Activated naive CD8-positive, alpha-beta T cell treated with anti-CD3 and anti-CD28 coated beads, Interleukin-2, amount 10 ng/mL, durations not matched to agents 7 days and 5 days (primary cell): ENCODE data around the gene KLHL35. TPM values are rescaled to one million over a fixed set of nuclear protein-coding genes. Genes with fewer than 3 reads are reported as not detected.

Source experiments
- ATAC-seq: fragments of 150-1000 bp; cut with Tn5 transposase; one replicate; pipeline ENCODE4 v1.10.0; 2021; ENCODE audit warnings: low read depth, moderate library complexity
- POLR2A ChIA-PET: fragments of 350-600 bp; sonication (Branson Sonifier 250); formaldehyde crosslinking; loops from one replicate; lab custom pipeline; 2021; ENCODE audit warnings: antibody characterized with exemption; lab: Charles Lee
- DNase-seq: peaks from one replicate; pipeline ENCODE4 v3.0.0; 2021
- H3K27ac Mint-ChIP-seq: one replicate; pipeline ENCODE4 v1.8.0; 2022; ENCODE audit warnings: mild to moderate bottlenecking, mixed read lengths
- H3K27me3 Mint-ChIP-seq: one replicate; pipeline ENCODE4 v1.8.0; 2022; ENCODE audit warnings: mild to moderate bottlenecking, moderate library complexity, mixed read lengths
- H3K36me3 Mint-ChIP-seq: one replicate; pipeline ENCODE4 v1.8.0; 2021; ENCODE audit warnings: mild to moderate bottlenecking, mixed read lengths
- H3K4me1 Mint-ChIP-seq: one replicate; pipeline ENCODE4 v1.8.0; 2021; ENCODE audit warnings: mixed read lengths
- H3K4me3 Mint-ChIP-seq: one replicate; pipeline ENCODE4 v1.8.0; 2022; ENCODE audit warnings: mild to moderate bottlenecking, moderate library complexity, mixed read lengths
- H3K9me3 Mint-ChIP-seq: one replicate; pipeline ENCODE4 v1.8.0; 2021; ENCODE audit warnings: mixed read lengths
- total RNA-seq, 2 experiments: library from RNA; stranded (reverse); gene quantifications; one replicate each; pipeline ENCODE4 v1.2.3, GENCODE V29; 2021

The KLHL35 gene
- total RNA-seq, 2 experiments from 2014 or later: 0.55 to 0.65 TPM

DNA sequence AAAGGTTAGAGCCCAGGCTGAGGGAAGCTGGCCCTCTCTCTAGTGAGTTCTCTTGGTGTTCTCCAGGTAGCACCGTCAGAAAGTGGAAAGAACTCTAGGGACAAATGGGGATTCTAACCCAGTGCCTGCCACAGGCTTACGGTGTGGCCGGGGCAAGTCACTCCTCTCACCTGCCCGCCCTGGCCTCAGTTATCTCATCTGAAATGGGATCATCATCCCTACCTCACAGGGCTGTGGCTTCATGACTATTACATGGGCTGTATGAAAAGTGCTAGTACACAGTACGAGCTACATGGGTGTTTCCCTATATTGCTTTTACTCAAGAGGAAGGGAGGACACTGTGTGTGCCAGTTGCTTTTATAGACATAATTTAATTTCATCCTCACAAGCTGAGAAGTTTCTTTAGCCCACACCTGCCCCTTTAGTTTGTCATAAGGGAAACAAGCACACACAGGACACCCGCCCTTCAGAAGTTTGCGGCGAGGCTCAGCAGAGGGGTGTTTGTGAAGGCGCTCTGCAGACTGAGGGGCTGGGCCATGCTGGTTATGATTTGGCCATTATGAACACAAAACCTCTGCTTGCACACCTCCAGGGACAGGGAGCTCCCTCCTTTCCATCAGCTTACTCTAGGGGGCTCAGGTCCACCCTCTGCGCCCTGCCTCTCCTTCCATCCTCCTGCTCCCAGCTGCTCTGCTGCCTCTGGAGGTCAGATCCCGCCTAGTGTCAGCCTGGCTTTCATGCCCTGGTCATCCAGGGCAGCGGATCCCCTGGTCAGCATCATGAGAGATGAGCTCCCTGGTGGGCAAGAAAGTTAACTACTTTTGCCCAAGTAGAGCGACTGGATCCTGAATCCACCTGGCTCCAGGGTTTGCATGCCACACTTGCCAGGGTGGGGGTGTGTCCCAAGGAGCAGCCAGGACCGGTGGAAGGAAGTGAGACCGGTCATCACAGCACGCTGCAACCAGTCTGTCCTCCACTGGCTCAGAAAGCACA is 1.2 kb downstream of the KLHL35 start:
- H3K4me1 Mint-ChIP-seq: peaks cover 22% of the 10 kb centered on the region
- H3K9me3 Mint-ChIP-seq: peaks cover 7% of the 10 kb centered on the region
- peaks cover 3% of the 10 kb centered on the region for H3K36me3 Mint-ChIP-seq
- H3K27ac Mint-ChIP-seq: no peak overlapping the region
- POLR2A ChIA-PET: interaction anchor here (1.7 kb wide), 1 partner anchor 32 kb away, joined by 4 read pairs; no protein-coding TSS in a partner anchor
- H3K4me3 Mint-ChIP-seq: no peak overlapping the region
- DNase-seq: no peak
- no peak for ATAC-seq
- peaks cover 51% of the 10 kb centered on the region for H3K27me3 Mint-ChIP-seq

DNA sequence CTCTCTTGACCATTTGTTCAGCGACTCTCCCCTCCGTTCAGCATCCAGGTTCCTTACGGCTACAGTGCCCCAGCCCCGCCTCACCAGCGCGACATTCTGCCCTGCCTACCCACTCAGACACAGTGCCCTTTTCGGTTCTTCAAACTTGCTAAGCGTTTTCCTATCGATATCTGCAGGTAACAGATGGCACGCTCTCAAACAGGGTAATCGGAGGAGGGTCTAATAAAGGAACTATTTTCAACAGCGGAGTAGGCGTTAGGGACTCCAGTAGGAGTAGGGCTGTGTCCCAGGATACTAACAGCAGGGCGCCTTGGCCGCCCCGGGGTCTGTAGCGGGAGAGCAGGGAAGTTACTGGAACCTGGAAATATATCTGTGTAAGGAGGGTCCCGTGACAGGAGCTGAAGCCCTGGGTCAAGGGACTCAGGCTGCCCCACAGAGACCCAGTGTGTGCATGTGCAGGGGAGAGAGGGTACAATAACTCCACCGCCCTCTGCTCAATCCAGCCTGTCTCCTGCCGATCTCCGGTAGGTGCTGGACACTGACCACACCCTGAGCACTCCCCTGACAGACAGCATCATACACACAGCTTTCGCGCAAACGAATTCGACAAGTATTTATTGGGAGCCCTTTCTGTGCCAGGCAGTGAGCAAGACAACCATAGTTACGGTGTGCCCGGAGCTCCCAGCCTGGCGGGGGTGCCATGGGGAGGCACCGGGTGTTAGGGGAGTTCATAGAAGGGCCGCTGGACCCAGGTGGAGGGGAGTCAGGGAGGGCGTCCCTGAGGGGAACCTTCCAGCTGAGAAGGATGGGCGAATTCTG is 2.1 kb downstream of the KLHL35 start:
- Mint-ChIP-seq H3K4me3 (peak overlapping the region; percentile 82), H3K27ac (peak overlapping the region; percentile 79)
- no peak for DNase-seq

DNA sequence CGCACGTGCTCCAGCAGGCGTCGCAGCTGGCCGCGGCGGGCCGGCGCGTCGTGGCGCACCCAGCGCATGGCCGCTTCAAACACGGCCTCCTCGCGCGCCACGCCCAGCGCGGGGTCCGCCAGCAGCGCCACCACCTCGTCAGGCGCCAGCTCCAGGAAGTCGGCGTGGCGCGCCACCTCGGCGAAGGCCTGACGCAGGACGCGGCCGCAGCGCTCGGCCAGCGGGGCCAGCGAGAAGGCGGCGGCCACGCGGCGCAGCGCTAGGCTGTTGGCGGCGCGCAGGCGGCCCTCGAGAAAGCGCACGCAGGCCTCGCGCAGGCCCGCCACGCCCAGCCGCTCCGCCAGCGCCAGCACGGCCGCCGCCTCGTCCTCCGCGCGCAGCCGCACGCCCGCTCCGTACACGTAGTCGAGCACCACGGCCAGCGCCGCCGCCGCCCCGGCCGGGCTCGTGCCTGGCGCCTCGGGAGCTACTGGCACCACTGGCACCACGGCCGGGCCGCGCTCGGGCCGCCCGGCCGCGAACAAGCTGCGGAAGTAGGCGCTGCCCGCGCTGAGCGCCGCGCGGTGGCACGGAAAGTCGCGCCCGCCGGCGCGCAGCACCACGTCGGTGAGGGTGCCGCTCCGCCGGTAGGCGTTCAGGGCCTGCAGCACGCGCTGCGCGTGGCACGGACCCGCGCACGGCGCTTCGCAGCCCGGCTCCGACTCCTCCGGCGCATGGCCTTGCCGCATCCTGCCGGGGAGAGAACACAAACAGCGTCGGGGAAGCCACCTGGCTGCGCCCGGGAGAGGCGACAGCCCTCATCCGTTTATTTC is 2.9 kb downstream of the KLHL35 start:
- Mint-ChIP-seq H3K36me3 (peaks cover 3% of the 10 kb centered on the region), H3K27ac (peak overlapping the region; percentile 79), H3K4me1 (peaks cover 22% of the 10 kb centered on the region), H3K9me3 (peaks cover 7% of the 10 kb centered on the region), H3K27me3 (peaks cover 53% of the 10 kb centered on the region), H3K4me3 (peak overlapping the region; percentile 82)
- POLR2A ChIA-PET: interaction anchor here (0.6 to 1.2 kb wide), 2 partner anchors 101 to 155 kb away, joined by 3 to 4 read pairs; no protein-coding TSS in a partner anchor
- peak; percentile 77 for DNase-seq
- ATAC-seq: peak; percentile 65

More for the DNA sequence above, 2.1 kb downstream of the KLHL35 start:
- H3K36me3 Mint-ChIP-seq: peaks cover 3% of the 10 kb centered on the region
- H3K27me3 Mint-ChIP-seq: peaks cover 53% of the 10 kb centered on the region
- H3K4me1 Mint-ChIP-seq: peaks cover 22% of the 10 kb centered on the region
- peaks cover 7% of the 10 kb centered on the region for H3K9me3 Mint-ChIP-seq
- ATAC-seq: no peak
- POLR2A ChIA-PET: interaction anchor here (1.7 kb wide), 1 partner anchor 31 kb away, joined by 4 read pairs; no protein-coding TSS in a partner anchor

DNA sequence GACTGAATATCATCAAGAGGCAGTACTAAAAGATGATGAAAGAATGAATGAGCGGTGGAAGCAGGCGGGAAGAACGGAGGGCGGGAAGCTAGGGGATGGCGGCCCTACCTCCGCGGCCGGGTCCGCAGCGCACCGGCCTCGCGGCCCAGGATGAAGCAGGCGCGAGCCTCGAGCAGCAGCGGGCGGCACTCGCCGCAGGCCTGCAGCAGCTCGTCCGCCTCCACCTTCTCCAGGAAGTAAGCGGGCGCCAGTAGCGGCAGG is 3.4 kb downstream of the KLHL35 start:
- peaks cover 53% of the 10 kb centered on the region for H3K27me3 Mint-ChIP-seq
- H3K36me3 Mint-ChIP-seq: peaks cover 3% of the 10 kb centered on the region
- POLR2A ChIA-PET: interaction anchor here (0.6 to 1.2 kb wide), 2 partner anchors 100 to 154 kb away, joined by 3 to 4 read pairs; no protein-coding TSS in a partner anchor
- peak overlapping the region; percentile 58 for H3K27ac Mint-ChIP-seq
- H3K4me3 Mint-ChIP-seq: peak overlapping the region; percentile 63
- ATAC-seq: no peak
- H3K4me1 Mint-ChIP-seq: peaks cover 22% of the 10 kb centered on the region
- no peak for DNase-seq
- peaks cover 7% of the 10 kb centered on the region for H3K9me3 Mint-ChIP-seq

DNA sequence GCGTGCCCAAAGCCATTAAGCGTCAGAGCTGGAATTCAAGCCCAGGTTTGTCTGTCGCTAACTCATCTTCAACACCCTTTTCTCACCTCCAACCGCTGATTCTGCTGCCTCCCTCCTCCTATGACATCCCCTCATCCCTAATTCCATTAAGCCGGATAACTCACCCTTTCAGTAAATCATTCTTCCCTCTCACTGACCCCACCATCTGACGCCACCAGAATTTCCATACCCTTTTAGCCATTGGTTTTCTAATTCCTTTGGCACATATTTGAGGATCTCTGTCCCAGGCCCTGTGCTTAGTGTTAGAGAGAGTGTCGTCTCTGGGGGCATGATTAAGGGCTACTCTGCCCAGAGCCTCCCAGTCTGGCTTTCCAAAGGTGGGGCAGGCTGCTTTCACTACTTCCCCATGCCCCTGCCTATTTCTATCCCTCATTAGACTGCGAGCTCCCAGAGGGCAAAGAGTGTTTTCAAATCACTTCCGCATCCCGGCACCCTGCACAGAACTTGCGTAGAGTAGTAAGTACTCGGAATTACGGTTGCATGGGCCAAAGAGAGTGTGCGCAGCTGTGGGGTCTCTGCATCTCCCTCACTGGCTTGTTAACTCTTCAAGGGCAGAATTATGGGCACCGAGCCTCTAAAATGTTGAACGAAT is 3.9 kb downstream of the KLHL35 start:
- peaks cover 7% of the 10 kb centered on the region for H3K9me3 Mint-ChIP-seq
- DNase-seq (no peak), ATAC-seq (no peak)
- H3K27ac Mint-ChIP-seq: peak overlapping the region; percentile 58
- peaks cover 3% of the 10 kb centered on the region for H3K36me3 Mint-ChIP-seq
- H3K4me1 Mint-ChIP-seq: peaks cover 22% of the 10 kb centered on the region
- POLR2A ChIA-PET: interaction anchor here (1.2 kb wide), 1 partner anchor 154 kb away, joined by 3 read pairs; no protein-coding TSS in a partner anchor
- H3K27me3 Mint-ChIP-seq: peaks cover 53% of the 10 kb centered on the region
- peak overlapping the region; percentile 63 for H3K4me3 Mint-ChIP-seq

DNA sequence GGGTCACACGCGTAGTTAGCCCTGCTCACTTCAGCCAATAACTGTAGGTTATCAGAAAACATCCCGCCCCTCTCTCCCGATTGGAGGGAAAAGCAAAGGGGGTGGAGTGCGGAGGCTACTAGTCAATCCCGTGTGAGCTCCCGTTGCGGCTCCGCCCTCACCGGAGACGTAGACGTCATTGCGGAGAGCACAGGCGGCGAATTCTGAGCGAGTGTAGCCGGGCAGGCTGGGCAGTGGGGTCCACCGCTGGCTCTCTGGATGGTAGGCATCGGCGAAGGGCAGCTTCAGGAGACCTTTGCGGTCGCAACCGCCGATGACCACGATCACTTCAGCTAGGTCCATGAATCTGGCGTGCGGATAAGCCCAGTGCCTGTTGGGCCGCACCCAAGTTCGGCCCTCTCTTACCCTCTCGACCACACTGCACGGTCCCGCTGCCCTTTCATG is 4.7 kb downstream of the KLHL35 start:
- DNase-seq: peak; percentile 69
- H3K4me1 Mint-ChIP-seq: peaks cover 21% of the 10 kb centered on the region
- peaks cover 7% of the 10 kb centered on the region for H3K9me3 Mint-ChIP-seq
- H3K27me3 Mint-ChIP-seq: peaks cover 51% of the 10 kb centered on the region
- H3K4me3 Mint-ChIP-seq: peak overlapping the region; percentile 63
- POLR2A ChIA-PET: interaction anchor here (0.6 kb wide), 1 partner anchor 100 kb away, joined by 3 read pairs; no protein-coding TSS in a partner anchor
- peaks cover 3% of the 10 kb centered on the region for H3K36me3 Mint-ChIP-seq
- H3K27ac Mint-ChIP-seq: no peak overlapping the region
- peak; percentile 65 for ATAC-seq

DNA sequence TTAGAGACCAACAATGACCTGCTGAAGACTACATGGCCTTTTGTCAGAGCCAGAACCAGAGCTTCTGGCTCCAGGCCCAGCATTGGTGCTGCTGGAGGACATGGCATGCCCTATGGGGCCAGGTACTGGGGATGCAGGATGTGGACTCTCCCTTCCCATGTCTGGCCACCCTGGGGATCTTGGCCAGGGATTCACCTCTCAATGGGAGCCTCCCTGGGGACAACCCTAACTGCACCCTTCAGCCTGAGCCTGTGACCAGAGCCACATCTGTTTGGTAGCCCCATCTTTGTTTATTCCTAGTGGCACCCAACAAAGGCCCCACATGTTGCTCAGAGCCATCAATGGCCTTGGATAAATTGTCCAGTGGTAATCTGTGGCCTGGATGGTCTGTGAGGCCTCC is 5.8 kb downstream of the KLHL35 start:
- DNase-seq (no peak), ATAC-seq (no peak)
- H3K4me1 Mint-ChIP-seq: peaks cover 19% of the 10 kb centered on the region
- POLR2A ChIA-PET: no interaction called here
- H3K27ac Mint-ChIP-seq: no peak overlapping the region
- peaks cover 4% of the 10 kb centered on the region for H3K36me3 Mint-ChIP-seq
- H3K4me3 Mint-ChIP-seq: no peak overlapping the region
- peaks cover 41% of the 10 kb centered on the region for H3K27me3 Mint-ChIP-seq
- peaks cover 7% of the 10 kb centered on the region for H3K9me3 Mint-ChIP-seq

DNA sequence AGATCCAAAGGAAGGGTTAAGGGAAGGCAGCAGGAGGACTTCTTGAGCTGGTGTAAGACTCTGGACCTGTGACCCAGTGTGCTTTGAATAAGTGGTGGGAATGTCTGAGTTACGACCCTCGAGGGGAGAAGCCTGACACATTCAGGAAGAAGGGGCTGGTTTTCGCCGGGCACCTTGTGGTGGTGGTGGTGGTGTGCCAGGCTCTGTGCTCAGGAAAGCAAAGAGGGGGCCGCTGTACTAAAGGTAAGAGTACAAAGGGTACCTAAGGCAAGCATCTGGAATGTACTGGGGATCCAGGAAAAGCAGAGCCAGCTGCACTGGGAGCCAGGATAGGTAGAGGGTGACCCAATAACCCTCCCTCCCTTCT is 6.3 kb downstream of the KLHL35 start:
- peaks cover 36% of the 10 kb centered on the region for H3K27me3 Mint-ChIP-seq
- peaks cover 4% of the 10 kb centered on the region for H3K36me3 Mint-ChIP-seq
- DNase-seq: no peak
- peaks cover 7% of the 10 kb centered on the region for H3K9me3 Mint-ChIP-seq
- H3K4me1 Mint-ChIP-seq: peaks cover 19% of the 10 kb centered on the region
- POLR2A ChIA-PET: no interaction called here
- ATAC-seq: no peak
- no peak overlapping the region for H3K27ac Mint-ChIP-seq
- no peak overlapping the region for H3K4me3 Mint-ChIP-seq

DNA sequence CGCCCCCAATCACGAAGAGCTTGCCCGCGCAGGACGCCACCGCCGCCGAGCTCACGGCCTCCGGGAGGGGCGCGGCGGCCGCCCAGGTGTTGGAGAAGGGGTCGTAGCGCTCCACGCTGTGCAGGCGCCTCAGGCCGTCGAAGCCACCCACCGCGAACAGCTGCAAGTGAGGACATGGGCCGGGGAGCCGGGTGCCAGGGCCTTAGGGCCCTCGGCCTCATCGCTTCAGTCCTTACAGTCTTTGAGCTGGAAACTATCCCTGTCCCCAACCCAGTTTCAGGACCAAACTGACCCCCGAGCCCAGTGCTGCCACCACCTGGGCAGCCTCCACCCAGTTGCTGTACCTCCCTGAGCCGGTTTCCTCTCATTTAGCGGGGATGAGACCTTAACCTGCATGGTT is 7.6 kb downstream of the KLHL35 start:
- Mint-ChIP-seq H3K9me3 (peaks cover 7% of the 10 kb centered on the region), H3K27me3 (peaks cover 23% of the 10 kb centered on the region), H3K4me3 (no peak overlapping the region), H3K4me1 (peaks cover 11% of the 10 kb centered on the region), H3K27ac (no peak overlapping the region), H3K36me3 (peaks cover 4% of the 10 kb centered on the region)
- ATAC-seq: no peak
- POLR2A ChIA-PET: no interaction called here
- no peak for DNase-seq

DNA sequence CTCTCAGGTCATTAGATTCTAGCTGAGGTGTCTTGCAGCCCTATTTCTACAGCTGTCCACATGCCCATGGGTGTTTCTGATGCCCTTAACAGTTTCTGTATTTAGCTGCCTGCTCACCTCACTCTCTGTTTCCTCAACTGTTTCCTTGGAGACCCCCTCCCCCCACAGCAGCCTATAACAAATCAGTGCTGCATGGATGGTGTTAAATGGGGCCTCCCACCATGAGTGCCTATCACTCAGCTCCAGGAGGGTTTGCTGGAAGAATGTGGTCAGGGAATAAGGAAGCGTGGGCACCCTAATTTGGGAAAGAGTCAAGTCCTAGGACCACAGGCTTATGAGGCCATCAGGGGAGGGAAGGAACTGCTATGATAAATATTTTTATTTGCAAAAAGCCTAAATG is 8.6 kb downstream of the KLHL35 start:
- H3K4me3 Mint-ChIP-seq: no peak overlapping the region
- ATAC-seq (no peak), DNase-seq (no peak)
- H3K36me3 Mint-ChIP-seq: peaks cover 3% of the 10 kb centered on the region
- POLR2A ChIA-PET: no interaction called here
- H3K27me3 Mint-ChIP-seq: peaks cover 22% of the 10 kb centered on the region
- H3K27ac Mint-ChIP-seq: no peak overlapping the region
- peaks cover 10% of the 10 kb centered on the region for H3K4me1 Mint-ChIP-seq
- H3K9me3 Mint-ChIP-seq: peaks cover 6% of the 10 kb centered on the region

DNA sequence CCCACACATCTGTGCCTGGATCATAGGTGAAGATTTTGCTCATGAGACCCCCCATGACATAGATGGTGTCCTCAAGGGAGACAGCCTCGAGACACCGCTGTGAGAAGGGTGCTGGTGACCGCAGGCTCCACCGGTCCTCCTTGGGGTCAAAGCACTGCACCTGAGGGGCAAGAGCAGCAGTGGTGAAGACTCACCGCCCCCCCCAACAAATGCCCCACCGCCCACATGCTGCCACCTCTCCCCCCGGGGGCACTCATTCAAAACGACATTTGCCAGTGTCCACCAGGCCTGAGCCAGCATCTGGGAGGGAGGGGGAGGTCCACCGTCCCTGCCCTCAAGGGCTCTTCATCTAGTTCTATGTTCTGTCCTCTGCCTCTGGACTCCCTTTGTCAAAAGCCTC is 9.3 kb downstream of the KLHL35 start:
- peaks cover 1% of the 10 kb centered on the region for H3K9me3 Mint-ChIP-seq
- H3K4me3 Mint-ChIP-seq: no peak overlapping the region
- peaks cover 4% of the 10 kb centered on the region for H3K4me1 Mint-ChIP-seq
- POLR2A ChIA-PET: no interaction called here
- H3K27ac Mint-ChIP-seq: no peak overlapping the region
- DNase-seq (no peak), ATAC-seq (no peak)
- H3K27me3 Mint-ChIP-seq: peaks cover 16% of the 10 kb centered on the region
- peaks cover 1% of the 10 kb centered on the region for H3K36me3 Mint-ChIP-seq
